ENCODE results near the gene VSNL1.

- TF ChIP-seq GATA2 (IDR thresholded peaks at IDR 0.05; ENCODE audit: low read depth, low read length) (no peak), GATA3 (IDR thresholded peaks at IDR 0.05; ENCODE audit: low read depth, low read length) (no peak)
Measured at GRCh38 chr2:17573085-17573803, 32.7 kb downstream of the VSNL1 start.

Measured in SH-SY5Y (cell line).